HTERT RPE-1 (cell line): Measurements from ENCODE around the gene EPHA6.
"Not testable (repeated sequence)": the region's sequence is repeated elsewhere in the genome, so short reads cannot be mapped to it uniquely, and the experiment has no call there.

Experiments
- in situ Hi-C: fragments of 300-500 bp; cut with MboI; formaldehyde crosslinking; loops from 4 replicates; pipeline ENCODE4 v1.14.3; 2020; ENCODE audit warnings: low sequenced_read_pairs

EPHA6 gene

DNA sequence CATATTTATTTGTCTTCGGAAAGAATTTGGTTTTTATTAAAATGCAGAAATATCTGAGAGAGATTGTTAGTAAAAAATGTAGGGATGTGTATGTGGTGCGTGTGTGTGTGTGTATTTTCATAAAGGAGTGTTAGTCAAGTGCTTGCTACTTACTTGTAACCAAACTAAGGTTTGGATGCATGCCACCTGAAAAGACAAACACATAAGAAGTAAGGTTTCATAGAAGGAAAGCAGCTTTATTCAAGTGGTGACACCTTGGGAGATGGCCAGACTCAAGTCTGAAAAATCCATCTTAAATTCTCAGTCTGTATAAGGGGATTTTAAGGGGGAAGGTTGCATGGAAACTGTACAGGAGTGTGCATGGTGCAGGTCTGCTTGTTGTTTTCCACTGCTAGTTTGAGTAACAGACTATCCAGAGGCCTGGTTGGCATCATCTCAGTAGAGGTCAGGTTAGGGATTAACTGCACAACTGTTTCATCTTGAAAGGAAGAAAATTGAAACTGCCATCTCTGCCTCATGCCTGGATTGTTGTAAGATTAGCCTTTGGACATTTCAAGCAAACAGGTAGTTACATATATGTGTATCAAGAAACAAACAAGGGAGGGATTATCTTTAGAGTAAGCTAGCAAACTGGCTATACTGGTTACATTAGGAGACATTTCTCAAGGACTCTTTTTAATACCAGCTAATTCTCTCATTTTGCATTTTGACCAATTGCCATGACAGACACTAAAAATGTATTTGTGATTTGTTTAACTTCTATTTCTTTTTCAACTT is 196.7 kb downstream of the EPHA6 start:
- in situ Hi-C loops = no loop called here

GRCh38 chr3:97021778-97022177 is 207.4 kb downstream of the EPHA6 start:
- in situ Hi-C loops = no loop called here

DNA sequence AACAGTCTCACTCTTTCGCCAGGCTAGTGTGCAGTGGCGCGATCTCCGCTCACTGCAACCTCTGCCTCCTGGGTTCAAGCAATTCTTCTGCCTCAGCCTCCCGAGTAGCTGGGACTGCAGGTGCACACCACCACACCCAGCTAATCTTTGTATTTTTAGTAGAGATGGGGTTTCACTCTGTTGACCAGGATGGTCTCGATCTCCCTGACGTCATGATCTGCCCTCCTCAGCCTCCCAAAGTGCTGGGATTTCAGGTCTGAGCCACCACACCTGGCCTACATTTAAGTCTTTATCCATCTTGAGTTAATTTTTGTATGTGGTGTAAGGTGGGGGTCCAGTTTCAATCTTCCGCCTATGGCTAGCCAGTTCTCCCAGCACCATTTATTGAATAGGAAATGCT is 211.2 kb downstream of the EPHA6 start:
- in situ Hi-C loops = not testable (repeated sequence)

DNA sequence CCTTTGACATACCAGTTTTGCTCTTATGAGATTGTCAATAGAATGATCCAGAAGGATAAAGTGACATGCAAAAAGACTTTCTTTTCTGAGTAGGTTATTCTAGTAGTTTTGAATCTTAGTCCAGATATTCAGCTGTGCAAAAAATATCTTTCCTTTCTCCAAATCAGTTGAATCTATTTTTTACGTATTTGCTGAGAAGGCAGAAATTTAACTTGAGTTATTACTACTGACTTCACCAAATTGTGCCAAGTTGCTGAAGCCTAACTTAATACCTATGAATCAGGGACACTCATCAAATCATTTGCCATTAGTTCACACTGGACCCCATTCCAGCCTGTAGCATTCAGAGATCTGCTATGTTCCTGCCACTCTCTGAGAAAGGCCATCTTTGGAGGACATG is 215.6 kb downstream of the EPHA6 start:
- in situ Hi-C loops = no loop called here

DNA sequence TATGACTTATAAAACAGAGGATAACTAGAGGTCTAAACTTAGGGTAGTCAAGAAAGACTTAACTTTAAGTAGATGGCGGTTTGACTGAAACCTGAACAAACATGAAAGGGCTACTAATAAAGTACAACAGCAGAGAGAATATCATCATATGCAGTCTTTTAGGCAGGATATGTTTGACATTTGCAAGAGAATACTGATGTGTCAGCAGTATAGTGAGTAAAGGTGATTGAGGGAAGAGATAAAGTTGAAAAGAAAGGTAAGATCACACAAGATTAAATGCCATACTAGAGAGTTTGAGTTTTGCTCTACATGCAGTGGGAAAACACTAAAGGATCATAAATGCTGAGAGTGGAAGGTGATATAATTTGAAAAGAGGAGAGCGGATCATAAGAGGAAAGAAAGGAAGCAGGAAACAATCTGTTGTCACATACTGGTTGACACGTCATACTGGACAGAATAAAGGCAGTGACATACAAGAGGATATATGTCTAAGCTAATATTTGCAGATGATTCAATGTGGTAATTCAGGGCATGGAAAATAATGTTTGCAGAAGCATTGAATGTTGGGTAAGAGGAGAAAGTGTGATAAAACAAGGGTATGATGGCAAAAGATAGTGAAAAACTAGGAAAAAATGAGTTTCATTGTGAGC is 223.0 kb downstream of the EPHA6 start:
- in situ Hi-C loops = no loop called here

GRCh38 chr3:97043411-97043810 is 229.0 kb downstream of the EPHA6 start:
- in situ Hi-C loops = no loop called here

DNA sequence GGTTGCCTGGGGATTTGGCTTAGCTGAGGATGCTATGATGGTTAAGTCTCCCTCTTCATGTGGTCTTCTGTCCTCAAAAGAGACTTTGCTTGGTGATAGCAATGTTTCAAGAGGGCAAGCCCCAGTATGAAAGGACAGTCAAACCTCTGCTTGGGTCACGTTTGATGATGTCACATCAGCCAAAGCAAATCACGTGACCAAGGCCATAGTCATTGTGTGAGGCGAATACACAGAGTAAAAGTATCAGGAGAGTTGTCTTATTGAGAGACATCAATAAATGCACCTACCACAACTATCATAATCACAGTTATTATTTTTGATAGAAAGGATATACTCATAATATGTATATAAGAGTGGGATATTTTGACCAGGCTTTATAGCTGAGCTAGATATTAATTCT is 243.0 kb downstream of the EPHA6 start:
- in situ Hi-C loops = no loop called here

- in situ Hi-C loops = no loop called here
Measured at GRCh38 chr3:97059168-97059567, 244.8 kb downstream of the EPHA6 start.

DNA sequence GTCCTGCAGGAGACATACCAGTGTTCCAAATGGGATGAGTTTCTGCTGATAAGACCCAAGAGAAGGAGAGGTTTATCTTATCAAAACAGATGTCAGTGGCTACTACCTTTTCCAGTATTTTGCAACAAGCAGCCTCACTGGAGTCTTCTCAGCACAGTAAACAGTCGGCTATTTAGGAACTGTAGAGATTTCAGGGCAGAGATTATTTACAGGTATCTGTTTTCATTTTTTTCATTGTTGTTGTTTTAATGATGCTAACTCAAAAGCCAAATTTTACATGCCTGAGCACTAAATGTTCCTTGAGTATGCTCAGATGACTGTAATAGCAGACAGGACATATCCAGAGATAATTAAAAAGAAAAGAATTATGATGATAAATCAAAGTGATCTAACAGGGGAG is 252.1 kb downstream of the EPHA6 start:
- in situ Hi-C loops = no loop called here

- in situ Hi-C loops = no loop called here
Measured at GRCh38 chr3:97070302-97070701, 255.9 kb downstream of the EPHA6 start.

DNA sequence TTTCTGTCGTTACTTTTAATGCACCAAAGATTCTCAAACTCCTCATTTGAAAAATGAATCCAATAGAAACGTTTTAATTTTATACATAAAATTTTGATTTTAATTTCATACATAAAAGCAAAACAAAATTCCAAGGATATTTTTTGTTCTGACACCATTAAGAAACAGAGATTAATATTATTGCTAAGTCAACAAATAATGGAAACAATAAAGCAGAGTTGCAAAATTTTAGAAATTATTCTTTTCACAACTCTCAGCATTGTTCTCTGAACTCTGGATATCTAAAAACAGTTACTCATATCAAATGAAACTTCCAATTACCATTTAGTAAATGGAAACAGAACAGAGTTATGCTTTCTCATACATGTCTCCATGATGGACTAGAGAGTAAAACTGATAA is 260.2 kb downstream of the EPHA6 start:
- in situ Hi-C loops = no loop called here

- in situ Hi-C loops = no loop called here
Measured at GRCh38 chr3:97076673-97077072, 262.3 kb downstream of the EPHA6 start.

DNA sequence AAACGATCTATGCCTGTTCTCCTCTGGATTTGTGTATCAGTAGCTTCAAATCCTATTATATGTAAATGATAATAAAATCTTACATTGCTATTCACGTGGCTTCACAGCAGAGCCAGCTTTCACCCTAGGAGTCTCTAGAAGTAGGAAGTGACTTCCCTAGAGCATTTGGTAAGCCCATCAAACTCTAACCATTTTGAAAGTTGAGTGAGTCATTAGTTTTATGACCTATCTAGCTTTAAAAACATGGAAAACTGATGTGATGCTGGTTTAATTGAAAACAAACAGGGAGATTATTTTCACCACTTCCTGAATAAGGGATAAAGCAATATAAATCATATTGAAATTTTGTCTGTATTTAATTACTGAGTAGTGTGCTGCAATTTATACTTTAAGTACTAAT is 275.2 kb downstream of the EPHA6 start:
- in situ Hi-C loops = no loop called here

- in situ Hi-C loops = no loop called here
Measured at GRCh38 chr3:97102641-97103040, 288.2 kb downstream of the EPHA6 start.

- in situ Hi-C loops = no loop called here
Measured at GRCh38 chr3:97105989-97106651, 291.7 kb downstream of the EPHA6 start.

- in situ Hi-C loops = no loop called here
Measured at GRCh38 chr3:97106652-97106989, 292.2 kb downstream of the EPHA6 start.

- in situ Hi-C loops = no loop called here
Measured at GRCh38 chr3:97108136-97108535, 293.7 kb downstream of the EPHA6 start.

GRCh38 chr3:97111244-97111643 is 296.9 kb downstream of the EPHA6 start:
- in situ Hi-C loops = no loop called here

DNA sequence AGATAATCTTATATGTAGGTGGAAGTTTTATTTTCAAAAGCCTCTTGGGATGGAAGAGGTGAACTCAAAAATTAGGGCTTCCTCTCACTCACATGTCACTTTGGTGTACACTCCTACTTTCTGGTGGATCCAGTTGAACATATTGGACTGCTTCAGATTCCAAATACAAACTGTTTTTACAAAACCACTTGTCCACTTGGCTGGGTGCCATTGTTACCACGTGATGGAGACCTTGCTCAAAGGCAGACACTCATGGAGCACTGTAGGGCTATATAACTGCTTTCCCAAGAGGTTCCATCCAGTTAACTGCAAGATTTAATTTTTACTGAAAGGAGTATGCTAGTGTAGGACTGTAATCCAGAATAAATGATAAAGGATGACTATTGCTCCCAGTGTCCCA is 307.0 kb downstream of the EPHA6 start:
- in situ Hi-C loops = no loop called here

DNA sequence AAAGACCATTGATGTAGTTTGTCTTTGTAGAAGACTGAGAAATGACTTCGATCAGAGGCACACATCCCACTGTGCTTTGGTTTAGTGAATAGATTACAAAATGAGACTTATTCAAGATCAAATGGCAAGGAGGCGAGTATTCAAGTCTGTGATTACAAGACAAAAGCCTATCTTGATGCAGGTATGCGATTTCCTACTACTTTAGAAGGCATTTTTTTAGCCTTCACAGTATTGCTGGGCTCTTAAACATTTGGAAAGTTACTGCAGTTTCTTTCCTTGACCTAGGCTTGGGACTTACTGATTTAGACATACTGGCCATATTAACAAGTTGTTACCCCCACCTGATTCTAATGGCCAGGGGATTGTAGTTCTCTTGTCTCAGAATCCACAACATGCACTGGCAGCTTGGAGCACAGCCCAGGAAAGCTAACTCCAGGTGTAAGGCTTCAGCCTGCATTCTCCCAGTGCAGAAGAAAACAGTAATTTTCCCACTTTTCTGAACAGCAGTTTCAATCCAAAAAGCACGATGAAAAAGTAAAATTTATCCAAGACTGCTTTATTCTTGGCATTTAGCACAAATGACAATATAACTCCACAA is 311.6 kb downstream of the EPHA6 start:
- in situ Hi-C loops = no loop called here

DNA sequence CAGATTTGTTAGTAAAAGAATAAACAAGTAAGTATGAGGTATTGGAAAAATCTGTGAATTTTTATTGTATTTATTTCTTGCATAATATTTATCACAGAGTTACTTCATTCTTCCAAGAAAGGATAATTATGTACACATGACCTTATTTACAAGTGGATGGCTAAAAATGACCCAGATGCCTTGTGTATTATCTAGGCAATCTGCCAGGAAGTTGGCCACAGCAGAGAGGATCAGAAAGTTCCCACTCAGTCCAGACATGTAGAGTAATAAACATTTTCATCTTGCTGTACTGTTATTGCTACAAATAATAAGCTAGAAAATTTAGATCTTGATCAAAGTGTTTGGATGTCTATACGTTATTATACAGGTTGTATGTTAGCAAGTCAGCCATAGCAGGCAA is 317.1 kb downstream of the EPHA6 start:
- in situ Hi-C loops = no loop called here
